Central memory CD8-positive, alpha-beta T cell (primary cell): ENCODE results near the gene CYBA.
A peak's percentile ranks its signal among the peaks of the same experiment; 100 is the strongest.

ENCODE experiments used
- ATAC-seq: fragments of 150-1000 bp; cut with Tn5 transposase; replicated peaks from 2 replicates; pipeline ENCODE4 v1.10.0; 2022; ENCODE audit warnings: mild to moderate bottlenecking, moderate FRiP score, moderate number of reproducible peaks; ENCODE audit not compliant: poor library complexity, severe bottlenecking; ENCODE audit errors: extremely low read depth
- DNase-seq, 2 donors: peaks; one replicate each; pipeline ENCODE4 v3.0.0; 2021; ENCODE audit warnings: low spot score in 2 of 2
- H3K27ac Mint-ChIP-seq: one replicate; pipeline ENCODE4 v1.8.0; 2022; ENCODE audit warnings: low read depth, mild to moderate bottlenecking, moderate library complexity, mixed read lengths
- H3K27me3 Mint-ChIP-seq: one replicate; pipeline ENCODE4 v1.8.0; 2022; ENCODE audit warnings: mixed read lengths
- H3K36me3 Mint-ChIP-seq: one replicate; pipeline ENCODE4 v1.8.0; 2022; ENCODE audit warnings: mild to moderate bottlenecking, moderate library complexity, mixed read lengths; ENCODE audit not compliant: insufficient read depth
- H3K4me1 Mint-ChIP-seq: one replicate; pipeline ENCODE4 v1.8.0; 2022; ENCODE audit warnings: mixed read lengths
- H3K4me3 Mint-ChIP-seq: one replicate; pipeline ENCODE4 v1.8.0; 2022; ENCODE audit warnings: mild to moderate bottlenecking, moderate library complexity, mixed read lengths
- H3K9me3 Mint-ChIP-seq: one replicate; pipeline ENCODE4 v1.8.0; 2022; ENCODE audit warnings: mixed read lengths

The CYBA gene

GRCh38 chr16:88650749-88651275, at the start of gene CYBA:
TSS of gene CYBA (minus strand) at chr16:88651053. CDS start at chr16:88651013, 40 bp downstream.
- H3K9me3 Mint-ChIP-seq: no peaks in the 10 kb centered on the region
- peaks cover 14% of the 10 kb centered on the region for H3K4me1 Mint-ChIP-seq
- H3K36me3 Mint-ChIP-seq: peaks cover 25% of the 10 kb centered on the region
- H3K27ac Mint-ChIP-seq: peak within 1 kb of the TSS; percentile 92
- ATAC-seq (peak; percentile 88), DNase-seq (peak; percentile 77 to 84)
- H3K4me3 Mint-ChIP-seq: peak within 1 kb of the TSS; percentile 87
- no peaks in the 10 kb centered on the region for H3K27me3 Mint-ChIP-seq

GRCh38 chr16:88700322-88700635, 49.4 kb upstream of the CYBA start:
- H3K27me3 Mint-ChIP-seq: no peaks in the 10 kb centered on the region
- H3K9me3 Mint-ChIP-seq: no peaks in the 10 kb centered on the region
- H3K36me3 Mint-ChIP-seq: peaks cover 44% of the 10 kb centered on the region
- H3K4me1 Mint-ChIP-seq: peaks cover 30% of the 10 kb centered on the region
- DNase-seq (no peak), ATAC-seq (no peak)
- H3K4me3 Mint-ChIP-seq: peak overlapping the region; percentile 94
- peak overlapping the region; percentile 96 for H3K27ac Mint-ChIP-seq

- H3K36me3 Mint-ChIP-seq: peaks cover 43% of the 10 kb centered on the region
- peak overlapping the region; percentile 61 for H3K27ac Mint-ChIP-seq
- H3K4me1 Mint-ChIP-seq: peaks cover 23% of the 10 kb centered on the region
- H3K9me3 Mint-ChIP-seq: no peaks in the 10 kb centered on the region
- peak overlapping the region; percentile 94 for H3K4me3 Mint-ChIP-seq
- ATAC-seq: no peak
- DNase-seq: no peak
- H3K27me3 Mint-ChIP-seq: no peaks in the 10 kb centered on the region
These were observed 48.3 kb upstream of the CYBA start for GRCh38 chr16:88699180-88699579.

GRCh38 chr16:88698646-88699045, 47.8 kb upstream of the CYBA start:
- peaks cover 18% of the 10 kb centered on the region for H3K4me1 Mint-ChIP-seq
- H3K27me3 Mint-ChIP-seq: no peaks in the 10 kb centered on the region
- no peak for ATAC-seq
- H3K27ac Mint-ChIP-seq: no peak overlapping the region
- H3K9me3 Mint-ChIP-seq: no peaks in the 10 kb centered on the region
- peaks cover 39% of the 10 kb centered on the region for H3K36me3 Mint-ChIP-seq
- no peak overlapping the region for H3K4me3 Mint-ChIP-seq
- DNase-seq: no peak

GRCh38 chr16:88697831-88698615, 47.2 kb upstream of the CYBA start:
- H3K4me1 Mint-ChIP-seq: peaks cover 11% of the 10 kb centered on the region
- DNase-seq (no peak), ATAC-seq (no peak)
- H3K27me3 Mint-ChIP-seq: no peaks in the 10 kb centered on the region
- H3K9me3 Mint-ChIP-seq: no peaks in the 10 kb centered on the region
- peak overlapping the region; percentile 70 for H3K27ac Mint-ChIP-seq
- H3K4me3 Mint-ChIP-seq: no peak overlapping the region
- H3K36me3 Mint-ChIP-seq: peaks cover 39% of the 10 kb centered on the region

GRCh38 chr16:88697116-88697830, 46.4 kb upstream of the CYBA start:
- Mint-ChIP-seq H3K4me3 (no peak overlapping the region), H3K4me1 (peaks cover 13% of the 10 kb centered on the region), H3K27me3 (no peaks in the 10 kb centered on the region), H3K36me3 (peaks cover 39% of the 10 kb centered on the region), H3K9me3 (no peaks in the 10 kb centered on the region), H3K27ac (peak overlapping the region; percentile 70)
- no peak for ATAC-seq
- DNase-seq: no peak

- no peaks in the 10 kb centered on the region for H3K9me3 Mint-ChIP-seq
- H3K27me3 Mint-ChIP-seq: no peaks in the 10 kb centered on the region
- H3K4me3 Mint-ChIP-seq: no peak overlapping the region
- no peak overlapping the region for H3K27ac Mint-ChIP-seq
- peaks cover 20% of the 10 kb centered on the region for H3K4me1 Mint-ChIP-seq
- ATAC-seq (no peak), DNase-seq (no peak)
- H3K36me3 Mint-ChIP-seq: peaks cover 40% of the 10 kb centered on the region
These were observed 45.6 kb upstream of the CYBA start for GRCh38 chr16:88696441-88696840.

GRCh38 chr16:88695753-88696152, 44.9 kb upstream of the CYBA start:
- DNase-seq (no peak), ATAC-seq (no peak)
- H3K27me3 Mint-ChIP-seq: no peaks in the 10 kb centered on the region
- H3K4me1 Mint-ChIP-seq: peaks cover 23% of the 10 kb centered on the region
- no peak overlapping the region for H3K27ac Mint-ChIP-seq
- H3K9me3 Mint-ChIP-seq: no peaks in the 10 kb centered on the region
- peaks cover 36% of the 10 kb centered on the region for H3K36me3 Mint-ChIP-seq
- no peak overlapping the region for H3K4me3 Mint-ChIP-seq

GRCh38 chr16:88695218-88695617, 44.4 kb upstream of the CYBA start:
- peaks cover 28% of the 10 kb centered on the region for H3K4me1 Mint-ChIP-seq
- H3K9me3 Mint-ChIP-seq: no peaks in the 10 kb centered on the region
- ATAC-seq: no peak
- no peak overlapping the region for H3K27ac Mint-ChIP-seq
- no peak overlapping the region for H3K4me3 Mint-ChIP-seq
- H3K36me3 Mint-ChIP-seq: peaks cover 30% of the 10 kb centered on the region
- H3K27me3 Mint-ChIP-seq: no peaks in the 10 kb centered on the region
- no peak for DNase-seq

GRCh38 chr16:88694221-88695087, 43.6 kb upstream of the CYBA start:
- DNase-seq: no peak
- peak overlapping the region; percentile 16 for H3K27ac Mint-ChIP-seq
- H3K4me1 Mint-ChIP-seq: peaks cover 22% of the 10 kb centered on the region
- no peak overlapping the region for H3K4me3 Mint-ChIP-seq
- H3K36me3 Mint-ChIP-seq: peaks cover 27% of the 10 kb centered on the region
- H3K9me3 Mint-ChIP-seq: no peaks in the 10 kb centered on the region
- no peaks in the 10 kb centered on the region for H3K27me3 Mint-ChIP-seq
- ATAC-seq: no peak

GRCh38 chr16:88693420-88694177, 42.7 kb upstream of the CYBA start:
- Mint-ChIP-seq H3K9me3 (no peaks in the 10 kb centered on the region), H3K36me3 (peaks cover 28% of the 10 kb centered on the region), H3K27me3 (no peaks in the 10 kb centered on the region), H3K4me3 (no peak overlapping the region), H3K4me1 (peaks cover 22% of the 10 kb centered on the region), H3K27ac (no peak overlapping the region)
- no peak for DNase-seq
- ATAC-seq: no peak

- no peak overlapping the region for H3K27ac Mint-ChIP-seq
- peaks cover 22% of the 10 kb centered on the region for H3K4me1 Mint-ChIP-seq
- H3K9me3 Mint-ChIP-seq: no peaks in the 10 kb centered on the region
- no peak overlapping the region for H3K4me3 Mint-ChIP-seq
- ATAC-seq: no peak
- H3K36me3 Mint-ChIP-seq: peaks cover 24% of the 10 kb centered on the region
- H3K27me3 Mint-ChIP-seq: no peaks in the 10 kb centered on the region
- DNase-seq: no peak
These were observed 42.0 kb upstream of the CYBA start for GRCh38 chr16:88692861-88693260.
